Peyer's patch (tissue), 4 donors: ENCODE results near the gene RRP8.

Experiments
- POLR2A ChIP-seq, 2 donors: fragments of 450-650 bp; IDR thresholded peaks; one replicate each; pipeline ENCODE4 v1.5.1; 2017; ENCODE audit warnings: antibody characterized with exemption in 2 of 2, mild to moderate bottlenecking in 2 of 2, moderate library complexity in 2 of 2
- TF ChIP-seq, protein P1 (sequence below), 6 experiments: fragments of 450-650 bp in 4 of 6; fragments of 200-600 bp in 2 of 6; sonication (generic) in 1 of 6; IDR thresholded peaks; one replicate each; pipeline ENCODE4 v1.5.1; 2017 to 2019; ENCODE audit warnings: antibody characterized with exemption in 6 of 6, mild to moderate bottlenecking in 3 of 6, moderate library complexity in 1 of 6

DNA sequence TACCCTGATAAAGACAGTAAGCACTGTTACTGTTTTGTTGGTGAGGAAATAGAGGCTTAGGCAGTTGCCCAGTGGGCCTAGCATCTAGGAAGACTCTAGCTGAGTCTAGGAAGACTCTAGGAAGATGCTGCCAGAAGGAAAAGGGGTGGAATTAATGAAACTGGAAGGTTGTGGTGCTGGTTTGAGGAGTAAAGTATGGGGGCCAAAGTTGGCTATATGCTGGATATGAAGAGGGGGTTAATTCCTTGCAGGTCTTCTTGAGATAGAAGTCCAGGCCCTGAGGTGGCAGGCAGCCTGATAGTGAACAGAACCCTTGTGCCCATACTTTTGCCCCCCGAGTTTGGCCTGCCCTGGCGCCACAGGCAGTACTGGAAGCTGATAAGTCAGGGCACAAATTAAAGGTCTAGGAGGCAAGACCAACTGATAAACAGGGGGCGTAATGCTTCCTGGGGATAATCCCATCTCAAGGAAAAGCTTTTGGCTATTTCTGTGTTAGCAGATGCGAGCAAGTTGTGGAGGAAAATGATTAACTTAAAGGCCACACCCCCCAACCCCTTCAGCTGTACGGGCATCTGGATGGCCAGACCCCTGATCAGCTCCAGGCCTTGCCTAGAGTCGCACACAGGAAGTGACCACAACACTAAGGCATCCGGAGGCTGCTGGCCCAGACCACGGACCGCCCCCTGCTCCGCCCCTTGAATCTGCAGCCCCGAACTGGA lies 3.2 kb upstream of the RRP8 start:
- no peak for TF ChIP-seq POLR2A (IDR thresholded peaks at IDR 0.05)
- TF ChIP-seq, protein P1, sequence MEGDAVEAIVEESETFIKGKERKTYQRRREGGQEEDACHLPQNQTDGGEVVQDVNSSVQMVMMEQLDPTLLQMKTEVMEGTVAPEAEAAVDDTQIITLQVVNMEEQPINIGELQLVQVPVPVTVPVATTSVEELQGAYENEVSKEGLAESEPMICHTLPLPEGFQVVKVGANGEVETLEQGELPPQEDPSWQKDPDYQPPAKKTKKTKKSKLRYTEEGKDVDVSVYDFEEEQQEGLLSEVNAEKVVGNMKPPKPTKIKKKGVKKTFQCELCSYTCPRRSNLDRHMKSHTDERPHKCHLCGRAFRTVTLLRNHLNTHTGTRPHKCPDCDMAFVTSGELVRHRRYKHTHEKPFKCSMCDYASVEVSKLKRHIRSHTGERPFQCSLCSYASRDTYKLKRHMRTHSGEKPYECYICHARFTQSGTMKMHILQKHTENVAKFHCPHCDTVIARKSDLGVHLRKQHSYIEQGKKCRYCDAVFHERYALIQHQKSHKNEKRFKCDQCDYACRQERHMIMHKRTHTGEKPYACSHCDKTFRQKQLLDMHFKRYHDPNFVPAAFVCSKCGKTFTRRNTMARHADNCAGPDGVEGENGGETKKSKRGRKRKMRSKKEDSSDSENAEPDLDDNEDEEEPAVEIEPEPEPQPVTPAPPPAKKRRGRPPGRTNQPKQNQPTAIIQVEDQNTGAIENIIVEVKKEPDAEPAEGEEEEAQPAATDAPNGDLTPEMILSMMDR (IDR thresholded peaks at IDR 0.05) = no peak
